OCI-LY1 (cell line): ENCODE data around the gene YDJC.

Source experiments
- H2AFZ ChIP-seq: fragments of 200-600 bp; sonication (generic), shearing (Covaris generic); 2 replicates; pipeline ENCODE4 v1.6.0; 2014; ENCODE audit warnings: antibody characterized with exemption, mild to moderate bottlenecking, low read length
- H3F3A ChIP-seq: fragments of 200-600 bp; sonication (generic), shearing (Covaris generic); 2 replicates; pipeline ENCODE4 v1.6.0; 2014; ENCODE audit warnings: mild to moderate bottlenecking, antibody characterized with exemption, low read length, moderate library complexity; ENCODE audit not compliant: insufficient read depth
- H3K27ac ChIP-seq: fragments of 200-600 bp; sonication (generic); 2 replicates; pipeline ENCODE4 v1.5.1; 2014; ENCODE audit warnings: low read length, mixed run types, mild to moderate bottlenecking, low read depth; ENCODE audit not compliant: poor library complexity, severe bottlenecking
- H3K27me3 ChIP-seq: fragments of 200-600 bp; sonication (generic); 2 replicates; pipeline ENCODE4 v1.6.0; 2014; ENCODE audit warnings: antibody characterized with exemption, mild to moderate bottlenecking, low read length, moderate library complexity; ENCODE audit not compliant: insufficient read depth
- H3K36me3 ChIP-seq: fragments of 200-600 bp; sonication (generic); 2 replicates; pipeline ENCODE4 v1.6.1; 2014; ENCODE audit warnings: mild to moderate bottlenecking, antibody characterized with exemption, low read length, moderate library complexity, mixed read lengths; ENCODE audit not compliant: insufficient read depth
- H3K4me1 ChIP-seq: fragments of 200-600 bp; sonication (generic); 2 replicates; pipeline ENCODE4 v1.5.1; 2014; ENCODE audit warnings: mild to moderate bottlenecking, low read length, moderate library complexity; ENCODE audit not compliant: insufficient read depth, severe bottlenecking
- H3K4me2 ChIP-seq: fragments of 200-600 bp; sonication (generic), shearing (Covaris generic); 2 replicates; pipeline ENCODE4 v1.6.1; 2014; ENCODE audit warnings: low read length
- H3K4me3 ChIP-seq: fragments of 200-600 bp; sonication (generic); 2 replicates; pipeline ENCODE4 v1.5.1; 2014; ENCODE audit warnings: low read length, low read depth, mild to moderate bottlenecking, mixed read lengths; ENCODE audit not compliant: poor library complexity, severe bottlenecking
- H3K79me2 ChIP-seq: fragments of 200-600 bp; shearing (Covaris generic); 2 replicates; pipeline ENCODE4 v1.6.1; 2016; ENCODE audit warnings: mixed run types, low read length, mixed read lengths; ENCODE audit not compliant: insufficient read depth
- H3K9ac ChIP-seq: fragments of 200-600 bp; sonication (generic), shearing (Covaris generic); 2 replicates; pipeline ENCODE4 v1.6.1; 2014; ENCODE audit warnings: mild to moderate bottlenecking, low read length, mixed read lengths
- H3K9me2 ChIP-seq: fragments of 200-600 bp; sonication (generic), shearing (Covaris generic); 2 replicates; pipeline ENCODE4 v1.6.1; 2014; ENCODE audit warnings: low read depth, mild to moderate bottlenecking, low read length, mixed read lengths
- H3K9me3 ChIP-seq: fragments of 200-600 bp; shearing (Covaris generic); 2 replicates; pipeline ENCODE4 v1.6.1; 2014; ENCODE audit warnings: low read length, mixed read lengths
- H4K20me1 ChIP-seq: fragments of 200-600 bp; sonication (generic), shearing (Covaris generic); 2 replicates; pipeline ENCODE4 v1.6.0; 2016; ENCODE audit warnings: mild to moderate bottlenecking, low read length; ENCODE audit not compliant: insufficient read depth
- EZH2 ChIP-seq: fragments of 200-600 bp; sonication (generic), shearing (Covaris generic); IDR thresholded peaks from 2 replicates; pipeline ENCODE4 v1.8.0; 2017; ENCODE audit warnings: borderline replicate concordance, mixed run types, mild to moderate bottlenecking, antibody characterized with exemption, low read length, moderate library complexity, mixed read lengths
- TF ChIP-seq, protein P1 (sequence below): fragments of 200-600 bp; sonication (generic), shearing (Covaris generic); IDR thresholded peaks from 2 replicates; pipeline ENCODE4 v1.5.1; 2017; ENCODE audit warnings: mild to moderate bottlenecking, antibody characterized with exemption, low read length, moderate library complexity, mixed read lengths

The YDJC gene

GRCh38 chr22:21594865-21595452 lies 34.9 kb downstream of the YDJC start:
- Histone ChIP-seq H3K9me2 (no peaks in the 10 kb centered on the region), H3K9me3 (no peaks in the 10 kb centered on the region), H3K36me3 (peaks cover 60% of the 10 kb centered on the region), H3K4me1 (peaks cover 19% of the 10 kb centered on the region), H3K4me2 (no peak overlapping the region), H3K9ac (no peak overlapping the region), H4K20me1 (no peaks in the 10 kb centered on the region), H3F3A (no peaks in the 10 kb centered on the region), H3K27ac (no peak overlapping the region), H3K4me3 (no peak overlapping the region), H3K27me3 (no peaks in the 10 kb centered on the region), H2AFZ (no peak overlapping the region), H3K79me2 (peaks cover 83% of the 10 kb centered on the region)
- TF ChIP-seq EZH2, result no peak
- TF ChIP-seq, protein P1, sequence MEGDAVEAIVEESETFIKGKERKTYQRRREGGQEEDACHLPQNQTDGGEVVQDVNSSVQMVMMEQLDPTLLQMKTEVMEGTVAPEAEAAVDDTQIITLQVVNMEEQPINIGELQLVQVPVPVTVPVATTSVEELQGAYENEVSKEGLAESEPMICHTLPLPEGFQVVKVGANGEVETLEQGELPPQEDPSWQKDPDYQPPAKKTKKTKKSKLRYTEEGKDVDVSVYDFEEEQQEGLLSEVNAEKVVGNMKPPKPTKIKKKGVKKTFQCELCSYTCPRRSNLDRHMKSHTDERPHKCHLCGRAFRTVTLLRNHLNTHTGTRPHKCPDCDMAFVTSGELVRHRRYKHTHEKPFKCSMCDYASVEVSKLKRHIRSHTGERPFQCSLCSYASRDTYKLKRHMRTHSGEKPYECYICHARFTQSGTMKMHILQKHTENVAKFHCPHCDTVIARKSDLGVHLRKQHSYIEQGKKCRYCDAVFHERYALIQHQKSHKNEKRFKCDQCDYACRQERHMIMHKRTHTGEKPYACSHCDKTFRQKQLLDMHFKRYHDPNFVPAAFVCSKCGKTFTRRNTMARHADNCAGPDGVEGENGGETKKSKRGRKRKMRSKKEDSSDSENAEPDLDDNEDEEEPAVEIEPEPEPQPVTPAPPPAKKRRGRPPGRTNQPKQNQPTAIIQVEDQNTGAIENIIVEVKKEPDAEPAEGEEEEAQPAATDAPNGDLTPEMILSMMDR, result no peak

- peaks cover 80% of the 10 kb centered on the region for H3K79me2 ChIP-seq
- no peak overlapping the region for H3K27ac ChIP-seq
- H3K4me1 ChIP-seq, result peaks cover 19% of the 10 kb centered on the region
- no peak overlapping the region for H3K4me2 ChIP-seq
- no peaks in the 10 kb centered on the region for H3F3A ChIP-seq
- H3K36me3 ChIP-seq, result peaks cover 48% of the 10 kb centered on the region
- no peak overlapping the region for H3K9ac ChIP-seq
- no peaks in the 10 kb centered on the region for H3K9me3 ChIP-seq
- H3K27me3 ChIP-seq, result no peaks in the 10 kb centered on the region
- TF ChIP-seq, protein P1, result no peak; the same call in 1 of the 2 replicates
- H3K9me2 ChIP-seq, result no peaks in the 10 kb centered on the region
- H2AFZ ChIP-seq, result no peak overlapping the region
- H3K4me3 ChIP-seq, result no peak overlapping the region
- no peaks in the 10 kb centered on the region for H4K20me1 ChIP-seq
Observed at GRCh38 chr22:21593406-21594232, 36.2 kb downstream of the YDJC start.

DNA sequence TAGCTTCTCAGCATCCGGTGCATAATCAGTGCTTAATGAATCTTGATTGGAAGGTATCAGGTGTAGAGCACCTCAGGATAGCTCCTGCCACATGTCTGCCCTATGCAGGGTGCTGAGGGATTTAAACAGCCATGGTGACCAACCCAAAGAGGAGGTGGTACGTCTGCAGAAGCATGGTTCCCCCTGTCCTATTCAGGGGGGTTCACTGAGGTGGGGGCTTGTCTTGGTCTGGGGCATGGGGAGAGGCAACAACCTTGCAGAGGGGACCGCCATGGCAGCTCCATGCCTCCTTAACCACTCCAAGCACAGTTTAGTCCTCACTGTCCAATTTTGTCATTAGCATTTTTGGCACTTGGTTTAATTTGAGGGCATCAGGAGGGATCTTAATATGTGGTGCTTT lies 37.4 kb downstream of the YDJC start:
- no peak overlapping the region for H3K4me2 ChIP-seq
- H3F3A ChIP-seq, result no peaks in the 10 kb centered on the region
- no peak overlapping the region for H2AFZ ChIP-seq
- no peak overlapping the region for H3K4me3 ChIP-seq
- H3K79me2 ChIP-seq, result peaks cover 82% of the 10 kb centered on the region
- no peak for TF ChIP-seq EZH2
- TF ChIP-seq, protein P1, result no peak
- peaks cover 48% of the 10 kb centered on the region for H3K36me3 ChIP-seq
- H3K4me1 ChIP-seq, result peaks cover 29% of the 10 kb centered on the region
- H4K20me1 ChIP-seq, result no peaks in the 10 kb centered on the region
- no peaks in the 10 kb centered on the region for H3K27me3 ChIP-seq
- no peaks in the 10 kb centered on the region for H3K9me2 ChIP-seq
- no peak overlapping the region for H3K9ac ChIP-seq
- H3K9me3 ChIP-seq, result no peaks in the 10 kb centered on the region
- no peak overlapping the region for H3K27ac ChIP-seq
